AG09309 (cell line): ENCODE results near the gene TBL1X.

Experiments used
- DNase-seq: peaks from one replicate; pipeline ENCODE4 v3.0.0-alpha.2; 2010; ENCODE audit warnings: low read depth
- H3K4me3 ChIP-seq: 2 replicates; pipeline ENCODE4 v1.5.1; 2011; ENCODE audit warnings: mild to moderate bottlenecking, low read depth, low read length, moderate library complexity; ENCODE audit not compliant: control insufficient read depth
- TF ChIP-seq, protein P1 (sequence below): IDR thresholded peaks from 2 replicates; pipeline ENCODE4 v1.5.1; 2011; ENCODE audit warnings: mild to moderate bottlenecking, low read depth, low read length, inconsistent platforms; ENCODE audit not compliant: insufficient read depth, control insufficient read depth; ENCODE audit errors: missing control alignments

The TBL1X gene

DNA sequence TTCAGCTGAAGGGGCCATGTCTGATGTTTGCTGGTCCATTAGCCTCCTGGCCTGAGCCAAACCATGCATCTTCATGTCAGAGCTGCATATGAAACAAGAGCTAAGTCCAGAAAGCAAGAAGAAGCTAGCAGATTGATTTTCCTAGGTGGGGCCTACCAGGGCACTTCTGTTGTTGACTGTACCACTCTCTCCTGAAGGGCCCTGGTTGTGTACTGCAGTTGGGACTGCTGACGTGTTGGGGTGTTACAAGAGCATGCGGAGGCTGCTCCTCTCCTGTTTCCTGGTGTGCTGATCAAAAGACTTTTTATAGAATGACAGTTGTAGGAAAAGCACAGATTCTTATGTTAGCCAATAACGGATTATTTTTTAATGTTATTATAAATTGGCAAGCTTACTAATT is 145.1 kb downstream of the TBL1X start:
- H3K4me3 ChIP-seq = no peak overlapping the region
- TF ChIP-seq, protein P1, sequence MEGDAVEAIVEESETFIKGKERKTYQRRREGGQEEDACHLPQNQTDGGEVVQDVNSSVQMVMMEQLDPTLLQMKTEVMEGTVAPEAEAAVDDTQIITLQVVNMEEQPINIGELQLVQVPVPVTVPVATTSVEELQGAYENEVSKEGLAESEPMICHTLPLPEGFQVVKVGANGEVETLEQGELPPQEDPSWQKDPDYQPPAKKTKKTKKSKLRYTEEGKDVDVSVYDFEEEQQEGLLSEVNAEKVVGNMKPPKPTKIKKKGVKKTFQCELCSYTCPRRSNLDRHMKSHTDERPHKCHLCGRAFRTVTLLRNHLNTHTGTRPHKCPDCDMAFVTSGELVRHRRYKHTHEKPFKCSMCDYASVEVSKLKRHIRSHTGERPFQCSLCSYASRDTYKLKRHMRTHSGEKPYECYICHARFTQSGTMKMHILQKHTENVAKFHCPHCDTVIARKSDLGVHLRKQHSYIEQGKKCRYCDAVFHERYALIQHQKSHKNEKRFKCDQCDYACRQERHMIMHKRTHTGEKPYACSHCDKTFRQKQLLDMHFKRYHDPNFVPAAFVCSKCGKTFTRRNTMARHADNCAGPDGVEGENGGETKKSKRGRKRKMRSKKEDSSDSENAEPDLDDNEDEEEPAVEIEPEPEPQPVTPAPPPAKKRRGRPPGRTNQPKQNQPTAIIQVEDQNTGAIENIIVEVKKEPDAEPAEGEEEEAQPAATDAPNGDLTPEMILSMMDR = no peak
- no peak for DNase-seq

DNA sequence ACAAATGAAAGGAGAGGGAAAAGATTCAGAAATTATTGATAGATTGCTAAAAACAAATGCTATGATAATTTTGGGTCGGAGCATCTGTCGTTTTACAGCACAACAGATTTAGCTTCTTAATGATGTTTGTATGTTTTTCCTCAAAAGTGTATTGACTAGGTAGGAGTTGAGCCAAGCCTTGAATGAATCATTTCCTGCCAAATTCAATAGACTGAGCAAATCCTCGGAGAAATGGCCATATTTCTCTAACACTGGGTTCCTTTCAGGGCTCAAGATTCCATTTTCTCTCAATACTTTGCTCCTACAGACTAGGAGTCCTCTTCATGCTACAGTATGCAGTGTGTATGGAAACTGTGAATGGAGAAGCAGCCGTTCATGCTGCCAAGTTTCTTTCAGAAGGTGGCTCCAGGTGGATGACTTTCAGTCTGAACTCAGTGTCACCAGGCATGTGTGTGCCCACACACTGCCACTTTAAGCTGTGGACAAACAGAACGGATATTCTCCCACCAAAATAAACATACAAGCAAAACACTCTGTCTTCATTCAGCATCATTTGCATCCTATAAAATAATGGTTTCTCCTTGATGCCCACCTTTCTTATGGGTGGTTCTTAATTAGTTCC is 146.0 kb downstream of the TBL1X start:
- TF ChIP-seq, protein P1 = no peak
- H3K4me3 ChIP-seq = no peak overlapping the region
- DNase-seq = no peak

DNA sequence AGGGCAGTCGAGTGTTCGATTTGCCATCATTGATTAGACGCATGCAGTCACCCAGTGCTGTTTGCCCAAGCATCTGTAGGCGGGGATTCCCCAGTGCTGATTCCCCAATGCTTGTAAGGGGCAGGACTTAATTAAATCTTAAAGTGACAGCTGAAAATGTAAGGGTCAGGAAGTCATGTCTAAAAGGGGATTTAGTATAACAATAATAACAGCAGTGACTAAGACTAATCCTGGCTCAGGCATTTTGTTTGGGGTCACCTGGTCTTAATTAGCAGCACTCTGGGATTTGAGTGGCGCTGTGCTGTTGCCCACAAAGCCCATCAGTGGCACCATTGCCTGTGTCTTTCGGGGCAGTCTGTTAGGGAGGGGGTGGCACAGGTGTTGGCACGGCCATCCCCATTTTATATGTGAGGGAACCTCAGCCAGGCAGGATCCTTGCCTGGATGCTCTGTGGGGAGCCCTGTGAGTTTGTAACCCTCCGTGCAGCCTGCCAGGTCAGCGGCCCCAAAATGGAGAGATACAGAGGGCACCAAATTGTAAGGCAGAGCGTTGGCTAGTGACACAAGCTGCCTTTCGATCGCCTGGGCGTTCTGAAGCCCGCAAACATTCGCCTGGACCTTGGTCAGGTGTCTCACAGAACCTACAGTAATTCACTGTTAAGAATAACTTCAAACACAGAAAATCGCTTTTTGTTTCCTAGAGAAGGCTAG is 146.7 kb downstream of the TBL1X start:
- H3K4me3 ChIP-seq = no peak overlapping the region
- no peak for DNase-seq

DNA sequence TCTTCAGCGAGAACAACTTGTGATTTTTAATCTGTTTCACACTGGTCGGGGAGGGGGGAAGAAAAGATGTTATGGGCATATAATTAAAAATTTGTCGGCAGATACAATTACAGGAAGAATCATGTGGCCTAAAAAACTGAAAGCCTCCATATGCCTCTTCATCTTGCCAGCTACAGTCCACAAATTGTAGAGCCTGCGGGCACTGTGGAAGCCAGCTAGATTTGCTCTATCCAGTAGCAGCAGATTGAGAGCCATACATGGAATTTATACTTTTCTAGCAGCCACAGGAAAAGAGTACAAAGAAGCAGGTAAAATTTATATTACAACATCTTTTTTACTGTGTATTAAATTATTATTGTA is 147.3 kb downstream of the TBL1X start:
- DNase-seq = no peak
- TF ChIP-seq, protein P1 = no peak
- no peak overlapping the region for H3K4me3 ChIP-seq

More for the DNA sequence above, 146.7 kb downstream of the TBL1X start:
- TF ChIP-seq, protein P1 = no peak

DNA sequence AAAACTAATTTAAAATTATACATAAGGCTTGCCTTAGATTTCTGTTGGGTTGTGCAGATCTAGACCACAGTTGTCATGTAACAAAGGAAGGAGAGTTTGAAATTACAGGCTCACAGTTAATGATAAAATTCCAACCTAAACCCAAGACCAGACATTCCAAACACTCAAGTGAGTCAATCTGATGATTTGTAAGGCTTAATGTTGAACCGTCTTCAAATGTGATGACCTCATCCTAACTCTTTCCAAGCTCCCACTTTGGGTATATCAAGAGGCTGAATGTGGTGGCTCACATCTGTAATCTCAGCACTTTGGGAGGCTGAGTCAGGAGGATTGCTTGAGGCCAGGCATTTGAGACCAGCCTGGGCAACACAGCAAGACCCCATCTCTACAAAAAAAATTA is 149.2 kb downstream of the TBL1X start:
- TF ChIP-seq, protein P1 = no peak
- H3K4me3 ChIP-seq = no peak overlapping the region
- DNase-seq = no peak

DNA sequence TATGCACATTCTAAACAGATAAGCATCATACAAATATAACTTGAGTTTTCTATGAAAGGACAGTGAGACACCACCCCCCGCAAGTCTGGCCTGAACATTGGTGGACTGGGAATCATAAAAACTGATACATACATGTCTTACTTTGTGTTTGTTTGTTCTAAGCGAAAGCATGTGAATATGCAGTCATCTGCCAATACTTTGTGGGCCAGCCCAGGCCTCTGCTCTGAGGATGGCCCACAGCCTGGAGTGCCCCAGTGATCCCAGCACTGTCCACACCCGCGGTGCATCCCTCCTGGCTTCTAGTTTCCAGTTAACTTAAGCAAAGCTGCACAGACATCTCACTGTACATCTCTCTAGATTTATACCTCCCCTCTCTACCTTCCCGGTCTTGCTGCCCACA is 154.3 kb downstream of the TBL1X start:
- no peak overlapping the region for H3K4me3 ChIP-seq
- TF ChIP-seq, protein P1 = no peak
- no peak for DNase-seq

DNA sequence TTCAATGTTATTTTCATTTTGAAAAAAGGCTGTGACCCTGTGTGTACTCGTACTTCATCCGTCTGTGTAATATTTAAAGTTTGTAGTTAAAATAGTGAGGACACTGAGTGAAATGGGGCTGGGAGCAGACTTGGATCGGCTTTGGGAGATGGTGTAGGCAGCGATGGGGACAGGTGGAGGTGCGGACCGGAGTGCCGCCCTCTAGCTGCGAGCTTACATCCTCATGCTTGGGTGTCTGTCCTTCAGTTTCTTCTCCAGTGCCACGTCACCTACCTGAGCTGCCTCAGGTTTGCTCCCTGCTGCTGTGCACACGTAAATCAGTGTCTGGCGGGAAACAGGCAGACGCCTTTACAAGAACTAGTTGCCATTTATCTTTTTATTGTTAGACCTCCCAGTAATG is 154.7 kb downstream of the TBL1X start:
- no peak for DNase-seq
- TF ChIP-seq, protein P1 = no peak
- no peak overlapping the region for H3K4me3 ChIP-seq
